Measurements from ENCODE around the gene ARFGAP3.

The ARFGAP3 gene

DNA sequence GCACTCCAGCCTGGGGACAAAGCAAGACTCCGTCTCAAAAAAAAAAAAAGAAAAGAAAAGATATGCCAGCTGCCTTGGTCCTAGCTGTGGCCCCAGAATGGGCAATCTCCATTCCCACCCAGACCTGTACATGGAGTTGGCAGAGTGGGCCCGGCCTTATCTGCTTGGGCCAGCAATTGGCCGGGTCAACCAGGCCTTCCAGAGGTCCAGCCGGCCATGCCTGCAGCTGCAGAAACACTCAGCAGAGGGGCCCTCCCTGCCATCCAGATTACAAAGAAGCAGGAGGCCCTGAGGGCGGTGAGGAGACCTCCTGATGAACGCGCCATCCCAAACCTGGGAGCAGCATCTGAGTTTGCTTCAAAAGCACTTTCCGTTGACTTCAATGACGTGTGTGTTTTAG, 26.9 kb upstream of the ARFGAP3 start:
- no peak for DNase-seq (ENCODE audit: low read depth, low spot score)

DNA sequence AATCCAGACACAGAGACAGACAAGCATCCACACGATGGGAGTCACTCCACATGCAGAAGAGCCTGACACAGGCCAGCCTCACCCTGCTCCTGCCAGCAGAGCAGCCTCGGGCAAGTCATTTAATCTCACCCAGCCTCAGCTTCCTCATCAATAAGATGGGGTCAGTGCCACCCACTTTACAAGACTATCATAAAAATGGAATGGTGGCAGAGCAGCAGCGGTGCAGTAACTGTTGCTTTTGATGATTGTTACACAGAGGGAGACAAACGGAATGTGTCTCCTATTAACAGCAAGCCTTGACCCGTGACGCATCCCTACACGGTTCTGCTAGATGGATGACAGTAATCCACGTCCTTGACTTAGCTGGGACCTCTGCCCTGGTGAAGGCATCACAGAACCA, 26.0 kb upstream of the ARFGAP3 start:
- DNase-seq (ENCODE audit: low read depth, low spot score) = no peak

DNA sequence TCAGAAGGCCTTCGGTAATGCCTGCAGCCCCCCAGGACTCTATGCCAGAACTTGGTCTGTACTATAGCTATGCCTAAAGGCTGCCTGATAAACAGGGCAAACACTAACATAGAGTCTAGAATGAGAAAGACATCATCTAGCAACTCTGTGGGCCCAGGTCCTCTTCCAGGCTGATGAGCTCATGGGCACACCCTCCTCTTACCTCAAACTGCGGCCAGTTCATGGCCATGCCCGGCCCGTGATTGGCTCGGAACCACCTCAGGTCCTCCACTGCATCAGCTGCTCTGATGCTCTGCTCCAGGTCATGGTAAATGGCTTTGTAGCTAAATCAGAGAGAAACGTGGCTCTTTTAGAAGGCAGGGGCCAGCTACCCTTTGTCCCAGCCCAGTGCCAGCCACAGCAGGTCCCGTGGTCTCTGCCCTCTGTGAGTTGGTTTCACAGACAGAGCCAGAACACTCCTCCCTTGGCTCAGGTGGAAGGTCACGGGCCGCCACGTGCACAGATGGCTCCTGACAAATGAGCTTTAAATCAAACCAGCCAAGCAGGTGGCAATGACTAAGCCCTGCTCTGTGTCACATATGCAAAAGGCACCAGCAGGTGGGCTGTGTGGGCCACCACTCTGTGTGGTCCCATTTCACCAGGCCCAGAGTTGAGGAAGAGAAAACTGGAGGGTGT, 25.0 kb upstream of the ARFGAP3 start:
- DNase-seq (ENCODE audit: low read depth, low spot score) = no peak

DNA sequence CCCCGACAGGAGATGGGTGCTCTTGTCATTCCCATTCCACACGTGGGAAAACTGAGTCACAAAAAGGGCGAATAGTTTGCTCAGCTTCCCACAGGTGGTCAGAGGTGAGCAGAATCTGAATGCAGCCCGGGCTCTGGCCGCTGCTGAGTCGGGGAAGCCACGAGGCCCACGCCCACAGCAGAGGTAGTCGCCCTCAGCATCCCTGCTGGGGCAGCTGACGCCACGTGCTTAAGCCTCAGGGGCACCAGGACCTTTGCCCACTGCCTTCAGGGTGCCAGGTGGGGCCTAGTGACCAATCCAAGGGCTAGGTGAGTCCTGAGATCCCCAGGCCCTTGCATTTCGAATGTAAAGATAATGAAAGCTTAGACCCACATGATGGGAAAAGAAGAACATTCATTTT, 24.2 kb upstream of the ARFGAP3 start:
- DNase-seq (ENCODE audit: low read depth, low spot score) = no peak

DNA sequence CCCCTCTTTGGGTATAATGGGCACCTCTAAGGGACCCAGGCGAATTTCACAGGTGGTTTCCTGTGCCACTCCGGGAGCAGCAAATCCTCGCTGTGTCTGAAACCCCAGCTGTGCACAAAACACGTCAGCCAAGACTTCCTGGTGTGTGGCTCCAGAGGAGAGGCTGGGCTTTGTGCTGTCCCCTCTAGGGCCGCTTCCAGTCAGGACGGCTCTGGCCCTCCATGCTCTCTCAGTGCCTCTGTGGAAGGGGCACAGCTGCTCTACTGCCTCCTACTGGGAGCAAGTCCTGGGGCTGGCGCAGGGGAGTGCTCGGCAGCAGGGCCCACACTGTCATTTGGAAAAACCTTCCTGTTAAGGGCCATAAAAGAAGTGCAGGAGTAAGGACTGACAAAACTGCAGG, 23.7 kb upstream of the ARFGAP3 start:
- DNase-seq (ENCODE audit: low read depth, low spot score) = no peak

DNA sequence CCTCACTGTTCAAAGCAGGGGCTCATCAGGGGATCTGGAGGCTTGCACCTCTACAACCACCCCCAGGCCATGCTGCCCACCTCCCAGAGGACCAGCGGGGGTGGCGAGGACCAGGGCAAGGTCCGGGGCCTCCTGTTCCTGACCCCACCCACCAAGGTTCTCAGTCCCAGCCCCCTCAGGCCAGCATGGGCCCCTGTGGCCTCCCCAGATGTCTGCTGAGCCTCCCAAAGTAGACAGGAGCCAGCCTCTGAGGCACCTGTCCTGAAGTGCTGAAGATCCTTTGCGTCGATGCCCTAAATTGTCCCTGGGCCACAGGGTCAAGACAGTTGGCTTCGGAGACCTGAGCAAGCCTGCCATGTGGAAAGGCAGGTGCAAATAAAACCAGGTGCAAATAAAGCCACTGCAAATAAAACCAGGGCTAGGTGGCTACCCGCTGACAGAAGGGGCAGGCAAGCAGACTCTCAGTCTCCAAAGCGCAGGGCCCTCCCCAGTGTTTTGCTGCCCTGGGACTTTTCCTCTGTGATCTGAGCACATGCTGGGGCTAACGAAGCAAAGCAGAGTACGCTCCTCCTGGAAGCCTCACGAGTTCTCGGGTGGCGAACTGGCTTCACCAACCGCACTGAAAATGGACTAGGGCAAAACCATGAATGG, 22.4 kb upstream of the ARFGAP3 start:
- no peak for DNase-seq (ENCODE audit: low read depth, low spot score)

DNA sequence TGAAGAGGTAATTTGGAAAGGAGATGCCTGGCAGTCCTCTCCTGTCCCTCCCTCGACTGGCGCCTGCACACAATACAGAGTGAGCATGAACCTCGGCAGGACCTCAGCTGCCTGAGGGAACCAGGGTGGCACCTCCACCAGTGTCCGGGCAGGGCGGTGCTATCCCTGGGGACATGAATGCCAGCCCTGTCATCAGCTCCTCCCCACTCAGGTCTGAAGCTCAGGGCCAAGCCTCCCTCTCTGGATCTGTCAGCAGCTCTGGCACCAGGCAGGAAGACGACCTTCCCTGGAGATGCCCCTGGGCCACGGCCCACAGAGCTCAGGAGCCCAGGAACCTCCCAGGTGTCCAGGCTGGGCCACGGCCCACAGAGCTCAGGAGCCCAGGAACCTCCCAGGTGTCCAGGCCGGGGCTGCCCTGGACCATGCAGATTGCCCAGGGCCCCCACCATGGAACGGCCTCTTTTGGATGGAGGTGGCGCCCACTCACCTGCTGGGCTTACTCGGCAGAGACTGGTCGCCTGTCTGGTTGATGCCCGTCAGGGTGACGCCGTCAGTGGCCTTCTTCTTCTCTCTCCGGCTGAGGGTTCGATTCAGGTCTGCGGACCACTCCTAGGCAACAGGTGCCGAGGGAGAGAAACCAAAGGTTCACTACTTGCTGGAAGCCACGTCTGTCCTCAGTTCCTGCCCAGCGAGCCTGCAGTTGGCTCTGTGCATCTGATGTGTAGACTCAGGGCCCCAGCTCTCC, 21.7 kb upstream of the ARFGAP3 start:
- no peak for DNase-seq (ENCODE audit: low read depth, low spot score)

DNA sequence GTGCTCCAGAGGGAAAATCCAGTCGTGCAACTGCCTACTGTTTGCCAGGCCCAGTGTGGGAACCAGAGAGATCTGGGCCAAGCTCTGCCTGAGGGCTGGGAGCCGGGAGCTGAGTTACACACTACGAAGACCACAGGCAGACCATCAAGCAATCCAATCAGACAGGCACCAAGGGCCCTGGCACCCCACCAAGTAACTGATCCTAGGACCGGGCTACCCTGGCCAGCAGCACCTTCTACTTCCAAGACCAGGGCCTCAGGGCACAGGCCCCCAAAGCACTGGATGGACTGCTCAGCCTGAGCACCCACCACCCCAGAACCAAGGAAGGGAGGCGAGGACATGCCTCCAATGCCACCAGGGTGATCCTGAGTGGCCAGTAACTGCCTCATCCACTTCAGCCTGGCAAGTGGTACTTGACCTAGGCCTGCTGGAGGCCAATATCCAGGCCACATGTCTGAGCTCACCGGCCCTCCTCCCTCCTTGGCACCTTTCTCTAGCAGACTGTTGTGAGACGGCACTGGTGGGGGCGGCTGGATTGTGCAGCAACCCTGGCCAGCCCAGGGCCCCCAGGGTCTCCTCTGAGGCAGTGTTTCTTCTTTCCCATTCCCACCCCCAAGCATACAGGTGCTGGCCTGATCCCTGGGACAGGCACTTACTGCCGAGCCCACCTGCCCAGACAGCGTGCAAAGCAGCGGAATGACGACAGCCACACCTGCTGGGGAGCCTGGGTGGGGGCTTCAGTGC, 20.7 kb upstream of the ARFGAP3 start:
- no peak for DNase-seq (ENCODE audit: low read depth, low spot score)

DNA sequence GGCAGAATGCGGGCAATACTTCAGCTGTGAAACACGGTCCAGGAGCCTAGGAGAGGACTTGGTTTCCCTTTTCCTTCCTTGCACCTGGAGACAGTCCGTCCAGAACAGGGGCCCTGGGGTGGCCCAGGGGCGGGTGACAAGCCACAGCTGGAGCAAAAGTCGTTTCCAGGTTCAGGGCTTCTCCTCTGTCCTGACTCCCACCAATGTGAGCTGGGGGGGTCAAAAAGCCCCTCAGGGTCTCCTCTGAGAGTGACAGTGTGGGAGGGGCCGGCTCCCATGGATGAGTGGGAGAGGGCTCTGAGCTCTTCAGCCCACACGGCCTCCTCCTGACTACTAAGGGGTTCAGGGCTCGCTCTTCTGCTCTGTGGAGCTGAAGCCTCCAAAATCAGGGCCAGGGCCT, 20.1 kb upstream of the ARFGAP3 start:
- no peak for DNase-seq (ENCODE audit: low read depth, low spot score)

DNA sequence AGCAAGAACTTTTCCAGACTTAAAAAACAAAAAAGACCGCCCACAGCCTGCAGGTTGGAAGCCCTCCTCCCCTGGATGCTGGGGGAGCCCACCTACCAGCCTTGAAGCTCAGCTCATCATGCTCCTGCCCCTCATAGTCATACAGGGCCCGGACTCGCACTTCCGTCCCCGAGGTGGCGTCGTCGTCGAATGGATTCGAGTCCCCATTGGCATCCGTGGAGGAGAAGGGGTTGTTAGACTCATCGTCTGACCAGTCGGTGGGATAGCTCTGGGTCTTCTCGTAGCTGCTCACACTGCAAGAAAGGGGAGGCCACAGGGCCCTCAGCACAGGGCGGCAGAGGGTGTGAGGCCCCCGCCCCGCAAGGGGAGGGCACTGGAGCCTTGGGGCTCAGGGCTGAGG, 19.0 kb upstream of the ARFGAP3 start:
- no peak for DNase-seq (ENCODE audit: low read depth, low spot score)

DNA sequence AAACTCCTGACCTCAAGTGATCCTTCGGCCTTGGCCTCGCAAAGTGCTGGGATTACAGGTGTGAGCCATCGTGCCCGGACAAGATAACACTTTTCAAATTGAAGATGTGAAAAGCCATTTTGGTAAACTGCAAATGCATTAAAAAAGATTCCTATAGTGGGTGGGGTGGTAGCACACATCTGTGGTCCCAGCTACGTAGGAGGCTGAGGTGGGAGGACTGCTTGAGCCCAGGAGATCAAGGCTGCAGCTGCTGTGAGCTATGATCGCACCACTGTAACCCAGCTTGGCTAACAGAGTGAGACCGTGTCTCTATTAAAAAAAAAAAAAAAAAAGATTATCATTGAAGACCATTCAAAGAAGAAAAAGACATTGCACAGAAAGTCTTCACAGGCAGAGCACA, 16.9 kb upstream of the ARFGAP3 start:
- no peak for DNase-seq (ENCODE audit: low read depth, low spot score)

DNA sequence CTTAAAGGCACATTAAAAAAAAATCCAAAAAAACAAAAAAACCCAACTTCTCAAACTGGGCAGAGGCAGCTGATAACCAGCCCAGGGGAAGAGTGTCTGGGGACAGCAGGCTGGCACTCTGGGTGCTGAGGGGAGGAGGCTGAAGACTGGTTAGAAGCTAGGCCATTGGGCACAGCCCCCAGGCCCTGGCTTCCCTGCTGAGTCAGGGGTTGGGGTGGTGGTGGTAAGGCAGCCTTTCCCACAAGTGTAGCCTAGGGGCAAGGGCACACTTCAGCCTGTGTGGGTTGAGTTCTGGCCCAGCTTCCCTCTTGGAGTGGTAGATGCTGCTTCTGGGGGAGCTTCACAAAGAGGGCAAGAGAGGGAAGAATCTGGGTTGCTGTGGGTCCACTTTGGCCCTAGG, 16.3 kb upstream of the ARFGAP3 start:
- DNase-seq (ENCODE audit: low read depth, low spot score) = no peak

DNA sequence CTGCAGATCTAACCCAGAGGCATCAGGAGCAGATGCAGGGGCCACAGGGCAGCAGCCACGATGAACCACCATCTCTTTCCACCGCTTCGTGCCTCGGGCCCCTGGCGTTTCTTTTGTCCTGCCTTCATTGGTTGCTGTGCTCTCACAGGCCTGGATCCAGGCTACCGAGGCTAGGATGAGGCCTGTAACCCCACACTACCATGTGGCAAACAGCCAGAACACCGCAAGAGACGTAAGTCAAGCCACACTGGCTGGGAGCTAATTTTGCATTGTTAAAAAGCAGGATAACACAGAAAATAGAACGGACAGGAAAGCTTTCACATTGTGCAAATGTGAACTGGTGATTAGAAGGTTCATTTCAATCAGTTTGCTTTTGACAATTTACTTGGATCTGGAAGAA, 15.7 kb upstream of the ARFGAP3 start:
- DNase-seq (ENCODE audit: low read depth, low spot score) = no peak

DNA sequence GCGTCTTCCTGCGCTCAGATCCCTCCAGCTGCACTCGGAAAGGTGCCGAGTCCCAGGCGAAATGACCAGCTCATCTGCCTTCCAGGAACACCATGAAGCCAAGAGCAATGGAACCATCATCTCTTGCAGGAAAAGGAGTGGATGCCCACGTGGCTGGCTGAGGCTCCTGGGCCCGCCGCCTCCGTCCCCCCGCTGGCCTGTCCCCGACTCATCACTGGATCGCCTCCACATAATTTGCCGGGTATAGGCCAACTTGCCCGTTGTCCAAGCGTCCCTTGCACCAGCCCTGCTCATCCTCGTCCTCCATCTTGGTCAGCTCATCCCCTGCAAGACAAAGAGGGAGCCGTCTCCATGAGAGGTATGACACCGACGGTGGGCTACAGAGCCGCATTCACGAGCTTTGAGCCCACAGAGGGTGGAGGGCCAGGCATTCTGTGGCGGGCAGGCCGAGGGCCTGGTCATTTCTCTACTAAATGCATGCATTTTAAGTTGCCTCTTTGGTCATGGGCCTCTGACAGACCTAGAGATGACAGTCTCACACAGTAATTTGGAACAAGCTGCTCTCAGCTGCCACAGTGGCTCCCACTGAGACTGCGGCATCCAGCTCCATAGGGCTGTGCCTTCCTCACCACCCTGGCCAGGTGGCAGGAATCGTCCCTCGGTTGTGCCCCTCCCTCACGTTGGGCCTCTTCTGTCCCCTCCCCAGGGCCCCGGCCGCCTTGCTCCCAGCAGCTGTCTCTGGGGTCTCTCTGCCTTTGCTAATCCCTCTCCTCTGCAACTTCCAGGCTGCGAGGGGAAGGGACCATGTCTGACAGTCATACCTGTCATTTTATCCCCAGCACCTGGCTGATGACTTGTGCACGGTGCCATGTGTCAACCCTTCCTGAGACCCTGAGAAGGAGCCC, 14.3 kb upstream of the ARFGAP3 start:
- DNase-seq (ENCODE audit: low read depth, low spot score) = no peak

DNA sequence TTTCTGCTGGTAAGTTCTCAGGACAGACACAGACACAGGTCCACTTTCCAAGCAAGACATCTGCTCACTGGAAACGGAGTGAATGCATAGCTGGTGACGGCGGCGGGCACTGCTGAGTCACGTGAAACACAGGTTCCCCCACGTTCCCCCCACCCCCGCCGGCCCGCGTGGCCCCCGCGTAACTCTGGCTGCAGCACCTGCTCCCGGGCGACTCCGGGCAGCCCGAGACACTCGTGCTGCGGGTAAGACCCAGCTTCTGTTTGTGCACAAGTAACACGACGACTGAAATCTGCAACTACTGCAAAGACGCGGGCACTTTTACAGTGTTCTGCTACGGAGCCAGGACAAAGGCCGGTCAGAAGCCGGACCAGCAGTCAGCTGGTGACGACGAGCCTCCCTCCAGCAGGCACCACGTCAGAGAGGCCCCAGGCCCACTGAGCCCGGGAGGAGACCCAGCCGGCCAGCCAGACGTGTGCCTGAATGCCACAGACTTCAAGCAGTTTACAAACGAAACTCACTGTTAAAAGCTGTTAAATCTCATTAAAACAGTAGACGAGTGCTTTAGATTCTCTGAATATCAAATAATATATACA, 12.9 kb upstream of the ARFGAP3 start:
- no peak for DNase-seq (ENCODE audit: low read depth, low spot score)

DNA sequence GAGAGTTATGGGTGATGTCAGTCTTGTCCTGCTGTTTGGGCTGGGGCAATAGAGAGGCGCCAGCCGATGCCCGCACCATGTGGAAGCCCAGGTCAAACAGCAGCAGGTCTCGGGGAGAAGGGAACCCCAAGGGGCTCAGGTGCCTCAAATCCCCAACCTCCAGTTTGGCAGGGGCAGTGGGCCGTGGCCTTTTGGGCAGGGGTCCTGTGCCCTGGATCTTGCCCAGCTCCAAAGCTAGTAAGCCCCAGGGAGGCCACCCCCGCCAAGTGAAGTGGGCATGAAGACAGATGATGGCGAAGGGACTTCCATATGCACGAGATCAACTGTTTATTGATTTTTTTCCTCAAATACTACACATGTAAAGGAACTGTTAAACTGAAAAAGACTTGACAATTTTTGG, 12.4 kb upstream of the ARFGAP3 start:
- no peak for DNase-seq (ENCODE audit: low read depth, low spot score)

DNA sequence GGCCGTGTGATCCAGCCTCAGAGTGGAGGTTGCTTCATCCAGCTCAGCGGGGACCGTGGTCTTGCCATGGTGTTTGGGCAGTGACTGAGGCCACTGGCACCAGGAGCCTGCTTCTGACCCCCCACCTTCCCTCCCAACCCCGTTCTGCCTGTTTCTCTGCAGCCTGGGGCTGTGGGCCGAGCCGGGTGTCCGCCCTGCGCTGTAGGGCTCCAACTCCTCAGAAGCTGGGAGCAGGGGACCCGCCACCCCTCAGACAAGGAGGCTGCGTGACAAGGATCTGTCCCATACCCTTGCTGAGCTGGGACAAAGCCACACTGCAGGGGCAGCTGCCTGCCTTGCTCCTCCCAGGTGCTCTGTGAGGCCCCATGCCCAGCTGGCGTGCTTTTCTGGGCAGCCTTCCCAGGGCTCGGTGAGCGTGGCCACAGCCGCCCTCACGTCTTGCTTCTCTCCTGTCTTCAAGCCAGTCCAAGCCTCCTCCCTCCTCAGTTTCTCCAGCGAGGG, 11.7 kb upstream of the ARFGAP3 start:
- no peak for DNase-seq (ENCODE audit: low read depth, low spot score)

DNA sequence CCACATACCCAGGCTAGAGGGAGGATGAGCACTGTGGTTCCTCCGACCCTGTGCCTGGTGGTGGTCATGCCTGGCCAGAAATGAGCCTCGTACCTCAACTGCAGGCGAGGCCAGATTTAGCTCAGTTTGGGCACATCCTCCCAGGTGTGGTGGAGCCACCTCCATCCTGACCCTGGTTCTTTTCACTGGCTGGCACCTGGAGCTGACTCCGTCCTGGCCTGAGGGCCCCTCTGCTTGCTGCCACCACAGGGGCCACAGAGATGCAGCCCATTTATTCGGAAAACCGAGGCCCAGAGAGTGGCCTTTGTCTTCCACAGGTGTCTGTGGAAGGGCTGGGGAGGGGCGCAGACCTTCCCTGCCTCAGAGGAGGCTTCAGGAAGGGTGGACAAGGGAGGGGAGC, 9.0 kb upstream of the ARFGAP3 start:
- DNase-seq (ENCODE audit: low read depth, low spot score) = no peak

DNA sequence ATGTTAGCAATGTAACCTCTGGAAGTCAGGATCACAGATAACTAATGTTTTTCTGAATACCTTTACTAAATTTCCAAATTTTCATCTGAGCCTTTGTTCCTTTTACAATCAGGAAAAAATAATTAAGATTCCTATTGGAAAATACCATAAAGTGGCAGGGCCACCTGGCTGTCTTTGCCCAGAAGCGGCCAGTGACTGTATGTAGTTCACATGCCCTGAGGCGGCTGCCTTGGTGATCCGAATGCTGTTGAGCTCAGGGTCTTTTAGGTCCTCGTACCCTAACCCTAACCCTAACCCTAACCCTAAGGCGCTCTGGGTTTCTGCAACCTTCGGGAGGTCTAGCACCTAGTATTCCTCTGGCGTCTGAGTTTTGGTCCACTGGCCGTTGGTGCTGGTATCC, 8.5 kb upstream of the ARFGAP3 start:
- DNase-seq (ENCODE audit: low read depth, low spot score) = no peak

DNA sequence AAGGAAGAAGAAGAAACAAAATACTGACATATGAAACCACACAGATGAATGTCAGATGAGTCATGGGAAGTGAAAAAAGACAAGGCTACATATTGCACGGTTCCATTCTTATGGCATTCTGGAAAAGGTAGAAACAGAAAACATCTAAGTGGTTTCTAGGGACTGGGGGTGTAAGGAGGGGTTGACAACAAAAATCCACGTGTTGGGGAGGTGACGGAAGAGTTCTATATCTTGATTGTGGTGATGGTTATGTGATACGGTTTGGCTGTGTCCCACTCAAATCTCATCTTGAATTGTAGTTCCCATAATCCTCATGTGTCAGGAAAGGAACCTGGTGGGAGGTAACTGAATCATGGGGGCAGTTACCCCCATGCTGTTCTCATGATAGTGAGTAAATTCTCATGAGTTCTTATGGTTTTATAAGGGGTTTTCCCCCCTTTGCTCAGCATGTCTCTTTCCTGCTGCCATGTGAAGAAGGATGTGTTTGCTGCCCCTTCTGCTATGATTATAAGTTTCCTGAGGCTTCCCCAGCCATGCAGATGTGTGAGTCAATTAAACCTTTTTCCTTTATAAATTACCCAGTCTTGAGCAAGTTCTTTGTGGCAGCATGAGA, 6.4 kb upstream of the ARFGAP3 start:
- peak; percentile 49 for DNase-seq (ENCODE audit: low read depth, low spot score)
